Neutrophil (primary cell): Measurements from ENCODE around the gene C22orf15.
A peak's percentile ranks its signal among the peaks of the same experiment; 100 is the strongest.

Experiments used
- H3K27ac ChIP-seq: fragments of 200-600 bp; sonication (generic); 2 replicates; pipeline ENCODE4 v1.5.1; 2016; ENCODE audit warnings: mild to moderate bottlenecking, moderate library complexity
- H3K27me3 ChIP-seq: fragments of 200-600 bp; sonication (generic); 2 replicates; pipeline ENCODE4 v1.6.0; 2016; ENCODE audit warnings: mild to moderate bottlenecking
- H3K36me3 ChIP-seq: fragments of 200-600 bp; sonication (generic); 2 replicates; pipeline ENCODE4 v1.5.1; 2017
- H3K4me1 ChIP-seq, 2 experiments: fragments of 200-600 bp in 1 of 2; sonication (generic) in 1 of 2; 1 replicate in 1 of 2; 2 replicates in 1 of 2; pipeline versions ENCODE4 v1.5.1 to v1.6.1; 2013 to 2016; ENCODE audit warnings: low read depth in 1 of 2, low read length in 1 of 2, mild to moderate bottlenecking in 1 of 2, moderate library complexity in 1 of 2; ENCODE audit not compliant: control insufficient read depth in 1 of 2, insufficient read depth in 1 of 2
- H3K4me3 ChIP-seq, 2 experiments: fragments of 200-600 bp in 1 of 2; sonication (generic) in 1 of 2; 1 replicate in 1 of 2; 2 replicates in 1 of 2; pipeline ENCODE4 v1.5.1; 2013 to 2016; ENCODE audit warnings: low read depth in 1 of 2, low read length in 1 of 2, mild to moderate bottlenecking in 1 of 2, moderate library complexity in 1 of 2
- H3K9me3 ChIP-seq: fragments of 200-600 bp; sonication (generic); 2 replicates; pipeline ENCODE4 v1.5.1; 2016
- CTCF ChIP-seq: fragments of 200-600 bp; sonication (generic); IDR thresholded peaks from 2 replicates; pipeline ENCODE4 v1.5.1; 2016; ENCODE audit warnings: antibody characterized with exemption

C22orf15 gene

GRCh38 chr22:23745791-23746190 lies 17.0 kb upstream of the C22orf15 start:
- peaks cover 24% of the 10 kb centered on the region for H3K36me3 ChIP-seq
- H3K4me1 ChIP-seq = peaks cover 8 to 11% of the 10 kb centered on the region in 2 experiments
- H3K4me3 ChIP-seq = no peak overlapping the region
- no peaks in the 10 kb centered on the region for H3K27me3 ChIP-seq
- no peak overlapping the region for H3K27ac ChIP-seq
- TF ChIP-seq CTCF = no peak
- H3K9me3 ChIP-seq = no peaks in the 10 kb centered on the region

- H3K9me3 ChIP-seq = no peaks in the 10 kb centered on the region
- H3K27me3 ChIP-seq = no peaks in the 10 kb centered on the region
- no peak overlapping the region for H3K27ac ChIP-seq
- H3K4me3 ChIP-seq = no peak overlapping the region
- TF ChIP-seq CTCF = no peak
- H3K4me1 ChIP-seq = peaks cover 15% of the 10 kb centered on the region in 2 experiments
- H3K36me3 ChIP-seq = peaks cover 2% of the 10 kb centered on the region
Observed at GRCh38 chr22:23749841-23750301, 12.9 kb upstream of the C22orf15 start.

GRCh38 chr22:23750367-23750713 lies 12.4 kb upstream of the C22orf15 start:
- H3K36me3 ChIP-seq = no peaks in the 10 kb centered on the region
- no peaks in the 10 kb centered on the region for H3K27me3 ChIP-seq
- no peaks in the 10 kb centered on the region for H3K9me3 ChIP-seq
- no peak for TF ChIP-seq CTCF
- H3K4me3 ChIP-seq = peak overlapping the region; percentile 83 to 84
- H3K27ac ChIP-seq = peak overlapping the region; percentile 79
- peaks cover 15% of the 10 kb centered on the region in 2 experiments for H3K4me1 ChIP-seq

- Histone ChIP-seq H3K27ac (peak within 1 kb of the TSS; percentile 79), H3K9me3 (no peaks in the 10 kb centered on the region), H3K4me3 (peak within 1 kb of the TSS; percentile 83 to 84), H3K36me3 (no peaks in the 10 kb centered on the region), H3K27me3 (no peaks in the 10 kb centered on the region), H3K4me1 (peaks cover 15% of the 10 kb centered on the region in 2 experiments)
- peak; percentile 37 for TF ChIP-seq CTCF
Observed at GRCh38 chr22:23750714-23751440, 11.9 kb upstream of the C22orf15 start, which contains the start of gene ZNF70. TSS of gene ZNF70 (minus strand) at chr22:23751112. CDS start at chr22:23745140, 5,972 bp downstream.

- Histone ChIP-seq H3K36me3 (no peaks in the 10 kb centered on the region), H3K27ac (peak overlapping the region; percentile 79), H3K4me3 (peak overlapping the region; percentile 83 to 84), H3K9me3 (no peaks in the 10 kb centered on the region), H3K27me3 (no peaks in the 10 kb centered on the region), H3K4me1 (peaks cover 15% of the 10 kb centered on the region in 2 experiments)
- no peak for TF ChIP-seq CTCF
Observed at GRCh38 chr22:23751441-23751996, 11.3 kb upstream of the C22orf15 start.
